Osteoblast (primary cell): ENCODE results near the gene ETV4. TPM values are rescaled to one million over a fixed set of nuclear protein-coding genes. Genes with fewer than 3 reads are reported as not detected.

Source experiments
- DNase-seq: peaks from one replicate; pipeline ENCODE4 v3.0.0; 2011; ENCODE audit warnings: low spot score, mixed read lengths; ENCODE audit not compliant: insufficient read length; ENCODE audit errors: missing footprints
- H2AFZ ChIP-seq: 2 replicates; pipeline ENCODE4 v1.6.0; 2011; ENCODE audit warnings: mild to moderate bottlenecking, low read length
- H3K27ac ChIP-seq: 2 replicates; pipeline ENCODE4 v1.5.1; 2011; ENCODE audit warnings: mild to moderate bottlenecking, low read depth, low read length, moderate library complexity
- H3K27me3 ChIP-seq: 2 replicates; pipeline ENCODE4 v1.6.0; 2012; ENCODE audit warnings: mild to moderate bottlenecking, control low read depth, inconsistent platforms, low read length, moderate library complexity; ENCODE audit not compliant: insufficient read depth
- H3K36me3 ChIP-seq: 2 replicates; pipeline ENCODE4 v1.5.1; 2011; ENCODE audit warnings: mild to moderate bottlenecking, low read length, control low read depth, moderate library complexity; ENCODE audit not compliant: insufficient read depth
- H3K4me1 ChIP-seq: 2 replicates; pipeline ENCODE4 v1.5.1; 2011; ENCODE audit warnings: mild to moderate bottlenecking, low read length, control low read depth, moderate library complexity; ENCODE audit not compliant: insufficient read depth
- H3K4me2 ChIP-seq: 2 replicates; pipeline ENCODE4 v1.6.0; 2011; ENCODE audit warnings: mild to moderate bottlenecking, low read length; ENCODE audit not compliant: insufficient read depth
- H3K4me3 ChIP-seq: fragments of 200-600 bp; sonication (generic); 3 replicates; pipeline ENCODE4 v1.5.1; 2012; ENCODE audit warnings: mild to moderate bottlenecking, low read length, inconsistent platforms; ENCODE audit not compliant: insufficient read depth
- H3K79me2 ChIP-seq: 2 replicates; pipeline ENCODE4 v1.6.0; 2012; ENCODE audit warnings: mild to moderate bottlenecking, low read length, control low read depth, inconsistent platforms; ENCODE audit not compliant: insufficient read depth
- H3K9me3 ChIP-seq: 2 replicates; pipeline ENCODE4 v1.5.1; 2011; ENCODE audit warnings: low read depth, low read length, control low read depth
- H4K20me1 ChIP-seq: 2 replicates; pipeline ENCODE4 v1.6.0; 2012; ENCODE audit warnings: mild to moderate bottlenecking, low read length, control low read depth; ENCODE audit not compliant: insufficient read depth
- CTCF ChIP-seq: IDR thresholded peaks from 2 replicates; pipeline ENCODE4 v1.5.1; 2011; ENCODE audit warnings: mild to moderate bottlenecking, low read depth, low read length, moderate library complexity; ENCODE audit errors: extremely low read depth
- total RNA-seq: library from RNA; depleted of rRNA; stranded (reverse); fragments of >200 nt; gene quantifications from 2 replicates; pipeline ENCODE4 v1.2.3, GENCODE V29; 2012

ETV4 gene
- total RNA-seq, 1 donor, result 0.72 TPM

DNA sequence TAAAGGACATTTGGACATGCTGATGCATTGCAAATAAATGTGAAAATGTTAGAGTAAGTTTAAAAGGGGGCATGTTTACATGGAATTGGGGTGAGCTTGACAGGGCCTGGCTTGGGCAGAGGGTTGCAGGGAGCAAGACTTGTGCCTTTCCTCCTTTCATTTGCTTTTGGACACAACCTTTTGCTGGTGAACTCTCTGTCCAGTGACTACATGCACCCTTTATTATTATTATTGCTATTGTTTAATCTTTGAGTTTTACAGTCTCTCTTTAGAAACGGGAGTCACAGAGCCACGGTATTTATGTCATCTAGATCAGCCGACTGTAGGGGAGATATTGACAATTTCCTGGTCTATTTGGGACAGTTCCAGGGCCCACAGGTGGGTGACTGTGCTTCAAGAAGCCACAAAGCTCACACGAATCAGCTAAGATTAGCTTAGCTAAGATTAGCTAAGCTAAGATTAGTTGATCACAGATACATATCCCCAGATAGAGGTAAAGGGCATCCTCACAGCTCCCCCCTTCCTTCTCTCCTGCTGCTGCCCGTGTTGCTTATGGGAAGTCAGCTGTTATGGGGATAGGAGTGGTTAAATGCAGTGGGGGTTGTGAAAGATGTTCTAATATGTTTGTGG, 28.9 kb upstream of the ETV4 start:
- no peak overlapping the region for H2AFZ ChIP-seq
- DNase-seq, result no peak
- no peaks in the 10 kb centered on the region for H3K9me3 ChIP-seq

DNA sequence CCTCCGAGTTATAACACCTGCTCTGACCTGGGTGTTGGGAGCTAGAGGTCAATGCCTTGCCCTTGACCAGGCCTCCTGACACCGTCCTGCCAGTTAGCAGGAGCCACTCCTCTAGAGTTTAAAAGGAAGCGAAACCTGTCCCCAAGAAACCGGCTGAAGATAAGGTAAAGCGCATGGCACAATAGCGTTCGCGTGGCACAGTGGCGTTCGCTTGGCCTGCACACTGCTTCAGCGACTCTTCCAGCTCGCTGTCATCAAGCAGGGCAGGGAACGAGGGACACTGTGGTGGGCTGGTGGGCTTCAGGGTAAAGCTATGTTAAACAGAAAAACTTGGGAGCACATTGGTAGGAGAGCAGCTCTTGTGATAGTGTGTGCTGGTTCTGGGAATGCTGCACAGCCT, 28.2 kb upstream of the ETV4 start:
- Histone ChIP-seq H3K36me3 (no peaks in the 10 kb centered on the region), H3K4me2 (no peak overlapping the region), H3K4me3 (no peak overlapping the region), H3K9me3 (no peaks in the 10 kb centered on the region), H3K27me3 (peaks cover 18% of the 10 kb centered on the region), H4K20me1 (no peaks in the 10 kb centered on the region), H3K79me2 (no peaks in the 10 kb centered on the region), H3K4me1 (peaks cover 15% of the 10 kb centered on the region), H3K27ac (no peak overlapping the region), H2AFZ (no peak overlapping the region)
- DNase-seq, result no peak
- no peak for TF ChIP-seq CTCF

More for the DNA sequence above, 28.9 kb upstream of the ETV4 start:
- Histone ChIP-seq H3K4me3 (no peak overlapping the region), H3K4me1 (peaks cover 21% of the 10 kb centered on the region), H3K27me3 (peaks cover 18% of the 10 kb centered on the region), H3K27ac (no peak overlapping the region), H3K79me2 (no peaks in the 10 kb centered on the region), H3K36me3 (no peaks in the 10 kb centered on the region), H3K4me2 (no peak overlapping the region), H4K20me1 (no peaks in the 10 kb centered on the region)
- no peak for TF ChIP-seq CTCF

GRCh38 chr17:43573579-43574321, 27.6 kb upstream of the ETV4 start:
- Histone ChIP-seq H3K27me3 (peaks cover 18% of the 10 kb centered on the region), H3K4me1 (peaks cover 9% of the 10 kb centered on the region), H3K36me3 (no peaks in the 10 kb centered on the region), H3K27ac (no peak overlapping the region), H3K4me3 (no peak overlapping the region), H2AFZ (no peak overlapping the region), H3K79me2 (no peaks in the 10 kb centered on the region), H3K9me3 (no peaks in the 10 kb centered on the region), H3K4me2 (no peak overlapping the region), H4K20me1 (no peaks in the 10 kb centered on the region)
- TF ChIP-seq CTCF, result no peak
- no peak for DNase-seq

- no peak for DNase-seq
- H3K4me1 ChIP-seq, result peaks cover 4% of the 10 kb centered on the region
These were observed 26.3 kb upstream of the ETV4 start for GRCh38 chr17:43572368-43572980.

More at GRCh38 chr17:43572368-43572980, 26.3 kb upstream of the ETV4 start:
- Histone ChIP-seq H3K27me3 (peaks cover 18% of the 10 kb centered on the region), H3K79me2 (no peaks in the 10 kb centered on the region), H3K4me2 (no peak overlapping the region), H3K36me3 (no peaks in the 10 kb centered on the region), H3K27ac (no peak overlapping the region), H3K4me3 (no peak overlapping the region), H4K20me1 (no peaks in the 10 kb centered on the region), H2AFZ (no peak overlapping the region), H3K9me3 (no peaks in the 10 kb centered on the region)
- no peak for TF ChIP-seq CTCF
